GM18526 (cell line): ENCODE measurements around the gene CASP10.

Experiments used
- POLR2A ChIP-seq: IDR thresholded peaks from 3 replicates; pipeline ENCODE4 v1.6.1; 2011; ENCODE audit not compliant: insufficient read length; ENCODE audit errors: extremely low read depth

CASP10 gene

GRCh38 chr2:201182650-201183364 lies at the start of gene CASP10:
Gene CASP10 (plus strand): TSS chr2:201183141. CDS start chr2:201185778, 2,637 bp downstream.
- TF ChIP-seq POLR2A: no peak

GRCh38 chr2:201135386-201135785 lies 47.6 kb upstream of the CASP10 start:
- TF ChIP-seq POLR2A: no peak

DNA sequence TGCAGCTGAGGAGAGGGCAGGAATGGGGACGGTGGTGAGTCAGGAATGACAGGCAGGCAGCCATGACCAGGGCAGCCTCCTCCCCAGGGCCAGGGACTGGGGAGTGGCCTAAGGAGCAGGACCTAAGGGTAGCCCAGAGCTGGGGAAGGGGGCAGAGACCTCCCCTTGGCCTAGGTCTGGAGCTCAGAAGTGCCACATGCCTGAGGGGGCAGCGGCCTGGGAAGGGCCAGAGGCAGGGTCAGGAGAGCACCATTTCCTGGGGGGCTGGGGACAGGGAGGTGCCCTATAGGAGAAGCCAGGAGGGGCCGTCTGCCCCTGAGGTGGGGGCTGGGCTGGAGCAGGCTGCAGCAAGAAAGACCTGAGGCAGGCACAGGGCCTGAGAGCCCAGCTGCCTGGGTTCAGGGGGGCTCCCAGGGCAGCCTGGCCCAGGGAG lies 46.0 kb upstream of the CASP10 start:
- no peak for TF ChIP-seq POLR2A

DNA sequence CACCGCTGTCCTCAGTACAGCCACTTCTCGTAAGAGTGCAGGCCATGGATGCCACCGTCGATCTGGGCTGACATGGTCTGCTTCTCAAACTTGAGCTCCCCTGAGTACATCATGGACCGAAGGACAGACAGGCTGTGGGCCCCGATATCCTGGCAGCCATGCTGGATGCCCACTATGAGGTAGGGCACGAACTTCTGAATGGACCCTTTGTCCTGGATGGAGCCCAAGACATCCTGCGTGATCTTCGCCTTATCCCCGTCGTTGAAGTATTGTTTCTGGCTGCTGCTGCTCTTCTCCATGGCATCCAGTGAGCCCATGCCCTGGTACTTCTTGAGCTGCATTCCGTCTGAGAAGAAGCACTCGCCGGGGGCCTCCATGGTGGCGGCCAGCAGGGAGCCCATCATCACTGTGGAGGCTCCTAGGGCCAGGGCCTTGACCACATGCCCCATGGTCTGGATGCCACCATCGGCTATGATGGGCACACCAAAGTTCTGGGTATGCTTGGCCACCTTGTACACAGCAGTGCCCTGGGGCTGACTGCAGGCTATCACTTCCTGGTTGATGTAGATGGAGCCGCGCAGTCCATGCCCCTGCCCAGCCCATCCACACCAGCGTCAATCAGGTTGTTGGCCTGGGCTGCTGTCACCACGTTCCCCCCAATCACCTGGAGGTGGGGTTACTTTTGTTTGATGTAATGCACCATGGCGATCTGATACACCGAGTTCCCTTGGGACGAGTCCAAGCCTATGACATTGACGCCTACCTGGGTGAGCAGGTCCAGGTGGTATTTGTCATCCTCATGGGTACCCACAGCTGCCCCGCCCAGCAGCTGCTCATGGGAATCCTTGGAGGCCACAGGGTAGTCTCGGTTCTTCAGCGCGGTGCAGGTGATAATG lies 45.2 kb upstream of the CASP10 start:
- peak; percentile 13 for TF ChIP-seq POLR2A

DNA sequence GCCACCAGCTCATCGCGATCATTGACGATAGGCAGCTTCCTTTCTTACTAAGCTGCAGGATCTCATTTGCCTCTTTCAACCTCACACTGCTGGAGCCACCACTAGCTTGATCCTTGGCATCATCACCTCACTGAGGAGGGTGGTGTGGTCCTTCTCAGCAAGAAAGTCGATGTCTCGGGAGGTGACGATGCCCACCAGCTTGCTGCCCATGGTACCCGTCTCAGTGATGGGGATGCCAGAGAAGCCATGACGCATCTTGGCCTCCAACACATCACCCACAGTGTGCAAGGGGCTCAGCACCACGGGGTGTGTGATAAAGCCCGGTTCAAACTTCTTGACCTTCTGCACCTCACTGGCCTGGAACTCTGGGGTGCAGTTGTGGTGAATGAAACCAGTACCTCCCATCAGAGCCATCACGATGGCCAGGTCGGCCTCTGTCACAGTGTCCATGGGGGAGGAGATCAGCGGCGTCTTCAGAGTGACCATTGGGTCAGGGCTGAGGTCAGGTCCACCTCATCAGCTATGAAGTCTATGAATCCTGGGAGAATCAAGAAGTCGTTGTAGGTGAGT lies 44.5 kb upstream of the CASP10 start:
- TF ChIP-seq POLR2A: peak; percentile 3

DNA sequence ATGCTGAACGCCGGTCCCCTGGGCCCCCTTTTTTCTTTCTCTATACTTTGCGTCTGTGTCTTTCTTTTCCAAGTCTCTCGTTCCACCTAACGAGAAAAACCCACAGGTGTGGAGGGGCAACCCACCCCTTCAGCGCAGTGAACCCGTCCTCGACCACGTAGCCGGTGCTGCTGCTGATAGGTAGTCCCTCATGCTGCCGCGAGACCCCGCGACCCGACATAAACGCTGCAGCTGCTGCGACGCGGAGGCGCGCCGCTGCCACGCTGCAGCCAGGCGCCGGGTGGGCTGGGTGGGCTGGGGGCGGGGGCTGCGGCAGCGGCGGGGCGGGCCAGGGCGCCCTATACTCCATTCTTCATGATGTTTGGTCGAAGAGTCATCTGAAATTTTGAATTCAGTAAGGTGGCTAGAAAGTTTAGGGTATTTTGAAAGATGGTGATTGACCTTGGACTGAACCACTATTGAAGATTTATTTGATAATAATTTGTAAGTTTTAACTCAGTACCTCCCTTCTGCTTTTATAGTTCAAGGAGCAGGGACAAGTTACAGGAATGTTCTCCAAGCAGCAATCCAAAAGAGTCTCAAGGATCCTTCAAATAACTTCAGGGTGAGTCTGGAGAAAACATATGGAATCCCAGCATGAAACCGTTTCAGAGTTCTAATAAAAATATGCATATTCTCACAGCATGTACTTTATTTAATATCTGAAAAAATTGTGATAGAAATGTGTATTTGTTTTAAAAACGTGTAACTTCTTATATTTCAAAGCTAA lies 42.9 kb upstream of the CASP10 start:
- no peak for TF ChIP-seq POLR2A

DNA sequence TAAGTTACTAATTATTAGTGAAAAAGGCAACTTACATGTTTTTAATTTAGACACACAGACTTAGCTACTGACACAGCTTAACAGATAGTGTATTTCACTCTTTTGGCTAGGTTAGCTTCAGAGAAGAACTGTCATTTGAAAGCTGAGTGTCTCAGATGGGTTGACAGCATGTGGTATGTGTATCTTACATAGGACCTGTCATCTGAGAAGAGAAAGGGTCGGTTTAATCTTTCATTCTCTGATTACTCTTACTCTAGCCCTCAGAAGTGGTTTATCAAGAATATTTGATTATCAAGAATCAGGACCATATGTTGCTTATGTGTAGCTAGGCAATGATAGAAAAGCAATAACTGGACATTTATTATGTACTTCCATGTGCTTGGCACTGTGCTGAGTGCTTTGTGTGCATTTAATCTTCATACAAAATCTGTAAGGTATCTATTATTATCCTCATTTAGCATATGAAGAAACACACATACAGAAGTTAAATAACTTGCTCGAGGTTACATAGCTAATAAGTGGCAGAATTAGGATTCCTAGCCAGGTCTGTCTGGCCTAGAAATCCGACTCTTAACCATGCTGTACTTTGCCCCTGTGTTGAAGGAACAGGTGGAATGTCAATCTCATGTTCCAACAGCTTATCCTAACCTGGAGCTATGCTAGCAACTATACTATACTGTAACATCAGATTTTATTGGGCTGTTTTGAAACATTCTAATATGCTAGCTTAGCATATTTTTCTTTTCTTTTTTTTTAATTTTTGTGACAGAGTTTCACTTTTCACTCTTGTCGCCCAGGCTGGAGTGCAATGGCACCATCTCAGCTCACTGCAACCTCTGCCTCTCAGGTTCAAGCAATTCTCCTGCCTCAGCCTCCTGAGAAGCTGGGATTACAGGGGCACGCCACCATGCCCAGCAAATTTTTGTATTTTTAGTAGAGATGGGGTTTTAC lies 38.6 kb upstream of the CASP10 start:
- no peak for TF ChIP-seq POLR2A

GRCh38 chr2:201148434-201148990 lies 34.4 kb upstream of the CASP10 start:
- no peak for TF ChIP-seq POLR2A

- TF ChIP-seq POLR2A: no peak
Observed at GRCh38 chr2:201149064-201149820, 33.7 kb upstream of the CASP10 start.

GRCh38 chr2:201150454-201151020 lies 32.4 kb upstream of the CASP10 start:
- TF ChIP-seq POLR2A: no peak

GRCh38 chr2:201151127-201151981 lies 31.6 kb upstream of the CASP10 start:
- TF ChIP-seq POLR2A: no peak

GRCh38 chr2:201152517-201152916 lies 30.4 kb upstream of the CASP10 start:
- no peak for TF ChIP-seq POLR2A
